ENCODE measurements around the gene CAPZB.

CAPZB gene

GRCh38 chr1:19447550-19447949 lies 37.8 kb downstream of the CAPZB start:
- no peak for DNase-seq

- DNase-seq, result no peak
Measured at GRCh38 chr1:19445417-19446342, 39.7 kb downstream of the CAPZB start.

GRCh38 chr1:19444296-19445021 lies 40.9 kb downstream of the CAPZB start:
- DNase-seq, result no peak

- DNase-seq, result no peak
Measured at GRCh38 chr1:19443326-19443725, 42.0 kb downstream of the CAPZB start.

GRCh38 chr1:19442154-19443096 lies 42.9 kb downstream of the CAPZB start:
- DNase-seq, result no peak

- DNase-seq, result no peak
Measured at GRCh38 chr1:19441048-19441780, 44.1 kb downstream of the CAPZB start.

GRCh38 chr1:19439464-19440171 lies 45.7 kb downstream of the CAPZB start:
- DNase-seq, result no peak

- peak; percentile 27 for DNase-seq
Measured at GRCh38 chr1:19438516-19439195, 46.7 kb downstream of the CAPZB start.

GRCh38 chr1:19437891-19438294 lies 47.4 kb downstream of the CAPZB start:
- no peak for DNase-seq

GRCh38 chr1:19436716-19437476 lies 48.4 kb downstream of the CAPZB start:
- no peak for DNase-seq

GRCh38 chr1:19435851-19436455 lies 49.4 kb downstream of the CAPZB start:
- peak; percentile 52 for DNase-seq

GRCh38 chr1:19435181-19435580 lies 50.2 kb downstream of the CAPZB start:
- peak; percentile 68 for DNase-seq

GRCh38 chr1:19433719-19433998 lies 51.7 kb downstream of the CAPZB start:
- no peak for DNase-seq

- DNase-seq, result peak; percentile 45
Measured at GRCh38 chr1:19432943-19433718, 52.2 kb downstream of the CAPZB start.

- peak; percentile 58 for DNase-seq
Measured at GRCh38 chr1:19430121-19431068, 54.9 kb downstream of the CAPZB start.

GRCh38 chr1:19429611-19430010 lies 55.7 kb downstream of the CAPZB start:
- DNase-seq, result no peak

- DNase-seq, result peak; percentile 57
Measured at GRCh38 chr1:19427087-19427781, 58.1 kb downstream of the CAPZB start.

Data from fibroblast of skin of right quadriceps (primary cell).